ENCODE data around the gene WDR41.

DNA sequence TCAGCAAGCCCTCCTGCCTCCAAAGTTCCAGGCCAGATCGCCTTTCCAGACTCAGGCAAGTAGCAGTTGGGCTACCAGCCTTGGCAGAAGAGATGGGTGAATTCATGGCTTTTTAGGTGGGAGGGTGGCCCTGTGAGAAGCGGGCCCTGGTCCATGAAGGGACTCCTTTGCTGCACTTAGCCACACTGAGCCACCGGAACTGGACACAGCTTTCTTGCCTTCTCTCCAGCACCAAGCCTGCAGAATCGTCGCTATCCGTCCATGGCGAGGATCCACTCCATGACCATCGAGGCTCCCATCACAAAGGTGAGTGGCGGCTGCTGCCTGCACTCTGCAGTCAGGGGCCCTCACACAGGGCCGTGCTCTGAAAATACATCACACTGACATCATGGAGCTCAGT lies 85.0 kb downstream of the WDR41 start:
- TF ChIP-seq GATA3 (IDR thresholded peaks at IDR 0.05; ENCODE audit: low read depth, low read length) = no peak
- no peak for TF ChIP-seq GATA2 (IDR thresholded peaks at IDR 0.05; ENCODE audit: low read depth, low read length)

All from SH-SY5Y (cell line).